GM12864 (cell line): ENCODE measurements around the gene TBKBP1.

ENCODE experiments used
- DNase-seq: peaks from one replicate; pipeline ENCODE4 v3.0.0-alpha.2; 2011; ENCODE audit warnings: low read depth
- H3K4me3 ChIP-seq: 2 replicates; pipeline ENCODE4 v1.5.1; 2011; ENCODE audit warnings: mild to moderate bottlenecking, low read depth, low read length, control low read depth
- CTCF ChIP-seq: IDR thresholded peaks from 2 replicates; pipeline ENCODE4 v1.5.1; 2011; ENCODE audit warnings: low read depth, mild to moderate bottlenecking, moderate library complexity, low read length, control low read depth, inconsistent platforms; ENCODE audit errors: missing control alignments

Gene TBKBP1

GRCh38 chr17:47652570-47652969 lies 41.4 kb upstream of the TBKBP1 start:
- TF ChIP-seq CTCF, result no peak
- no peak for DNase-seq
- H3K4me3 ChIP-seq, result no peak overlapping the region

- H3K4me3 ChIP-seq, result no peak overlapping the region
- TF ChIP-seq CTCF, result no peak
- DNase-seq, result no peak
Observed at GRCh38 chr17:47653442-47653841, 40.5 kb upstream of the TBKBP1 start.

- DNase-seq, result no peak
- H3K4me3 ChIP-seq, result no peak overlapping the region
- no peak for TF ChIP-seq CTCF
Observed at GRCh38 chr17:47654991-47655390, 39.0 kb upstream of the TBKBP1 start.

- H3K4me3 ChIP-seq, result no peak overlapping the region; the same call in 1 of the 2 replicates
Observed at GRCh38 chr17:47660064-47660492, 33.9 kb upstream of the TBKBP1 start.

GRCh38 chr17:47663912-47664623 lies 29.9 kb upstream of the TBKBP1 start:
- no peak for DNase-seq
- H3K4me3 ChIP-seq, result no peak overlapping the region
- TF ChIP-seq CTCF, result peak; percentile 77

More at GRCh38 chr17:47660064-47660492, 33.9 kb upstream of the TBKBP1 start:
- peak; percentile 62 for DNase-seq
- peak; percentile 5 for TF ChIP-seq CTCF

- DNase-seq, result no peak
- H3K4me3 ChIP-seq, result no peak overlapping the region
- no peak for TF ChIP-seq CTCF
Observed at GRCh38 chr17:47664624-47664941, 29.4 kb upstream of the TBKBP1 start.

GRCh38 chr17:47665655-47666054 lies 28.3 kb upstream of the TBKBP1 start:
- no peak overlapping the region for H3K4me3 ChIP-seq
- no peak for DNase-seq
- no peak for TF ChIP-seq CTCF
